Measurements from ENCODE around the gene PIK3AP1.

DNA sequence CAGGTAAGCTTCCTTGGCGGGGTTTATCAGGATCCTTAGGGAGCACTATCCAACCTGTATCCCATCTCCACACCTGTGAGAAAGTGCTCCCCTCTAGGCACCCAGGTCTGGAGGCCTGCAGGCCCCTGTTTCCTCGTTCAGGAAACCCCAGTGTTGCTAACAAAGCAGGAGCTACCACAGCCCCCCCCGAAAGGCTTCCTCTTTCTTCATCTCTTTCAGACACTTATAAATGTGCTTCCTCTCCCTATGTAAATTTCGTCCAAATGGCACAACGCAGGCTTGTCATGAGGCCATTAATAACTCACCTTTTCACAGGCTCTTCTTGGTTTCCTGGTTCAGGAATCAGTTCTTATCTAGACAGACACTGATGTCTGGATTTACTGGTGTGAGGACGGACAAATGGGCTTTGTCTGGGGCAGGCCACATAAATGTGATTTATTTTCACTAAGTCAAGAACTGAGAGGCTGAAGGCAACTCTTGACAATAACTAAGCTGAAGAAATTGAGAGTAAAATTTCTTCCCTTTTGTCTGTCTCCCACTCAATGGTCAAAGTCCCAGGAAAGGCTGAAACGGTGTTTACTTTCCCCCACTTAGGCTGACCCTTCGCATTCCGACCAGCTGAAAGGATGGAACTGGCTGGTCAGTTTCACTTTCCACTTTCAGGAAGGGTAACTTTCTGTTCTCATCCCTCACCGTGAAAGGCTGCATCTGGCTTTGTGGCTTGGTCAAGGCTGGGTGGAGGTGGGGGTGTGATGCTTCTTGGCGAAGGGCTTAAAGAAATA, 46.8 kb downstream of the PIK3AP1 start:
- TF ChIP-seq, protein P1, sequence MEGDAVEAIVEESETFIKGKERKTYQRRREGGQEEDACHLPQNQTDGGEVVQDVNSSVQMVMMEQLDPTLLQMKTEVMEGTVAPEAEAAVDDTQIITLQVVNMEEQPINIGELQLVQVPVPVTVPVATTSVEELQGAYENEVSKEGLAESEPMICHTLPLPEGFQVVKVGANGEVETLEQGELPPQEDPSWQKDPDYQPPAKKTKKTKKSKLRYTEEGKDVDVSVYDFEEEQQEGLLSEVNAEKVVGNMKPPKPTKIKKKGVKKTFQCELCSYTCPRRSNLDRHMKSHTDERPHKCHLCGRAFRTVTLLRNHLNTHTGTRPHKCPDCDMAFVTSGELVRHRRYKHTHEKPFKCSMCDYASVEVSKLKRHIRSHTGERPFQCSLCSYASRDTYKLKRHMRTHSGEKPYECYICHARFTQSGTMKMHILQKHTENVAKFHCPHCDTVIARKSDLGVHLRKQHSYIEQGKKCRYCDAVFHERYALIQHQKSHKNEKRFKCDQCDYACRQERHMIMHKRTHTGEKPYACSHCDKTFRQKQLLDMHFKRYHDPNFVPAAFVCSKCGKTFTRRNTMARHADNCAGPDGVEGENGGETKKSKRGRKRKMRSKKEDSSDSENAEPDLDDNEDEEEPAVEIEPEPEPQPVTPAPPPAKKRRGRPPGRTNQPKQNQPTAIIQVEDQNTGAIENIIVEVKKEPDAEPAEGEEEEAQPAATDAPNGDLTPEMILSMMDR (CRISPR knock-in tag; IDR thresholded peaks at IDR 0.05) = no peak
- TF ChIP-seq, protein P2, sequence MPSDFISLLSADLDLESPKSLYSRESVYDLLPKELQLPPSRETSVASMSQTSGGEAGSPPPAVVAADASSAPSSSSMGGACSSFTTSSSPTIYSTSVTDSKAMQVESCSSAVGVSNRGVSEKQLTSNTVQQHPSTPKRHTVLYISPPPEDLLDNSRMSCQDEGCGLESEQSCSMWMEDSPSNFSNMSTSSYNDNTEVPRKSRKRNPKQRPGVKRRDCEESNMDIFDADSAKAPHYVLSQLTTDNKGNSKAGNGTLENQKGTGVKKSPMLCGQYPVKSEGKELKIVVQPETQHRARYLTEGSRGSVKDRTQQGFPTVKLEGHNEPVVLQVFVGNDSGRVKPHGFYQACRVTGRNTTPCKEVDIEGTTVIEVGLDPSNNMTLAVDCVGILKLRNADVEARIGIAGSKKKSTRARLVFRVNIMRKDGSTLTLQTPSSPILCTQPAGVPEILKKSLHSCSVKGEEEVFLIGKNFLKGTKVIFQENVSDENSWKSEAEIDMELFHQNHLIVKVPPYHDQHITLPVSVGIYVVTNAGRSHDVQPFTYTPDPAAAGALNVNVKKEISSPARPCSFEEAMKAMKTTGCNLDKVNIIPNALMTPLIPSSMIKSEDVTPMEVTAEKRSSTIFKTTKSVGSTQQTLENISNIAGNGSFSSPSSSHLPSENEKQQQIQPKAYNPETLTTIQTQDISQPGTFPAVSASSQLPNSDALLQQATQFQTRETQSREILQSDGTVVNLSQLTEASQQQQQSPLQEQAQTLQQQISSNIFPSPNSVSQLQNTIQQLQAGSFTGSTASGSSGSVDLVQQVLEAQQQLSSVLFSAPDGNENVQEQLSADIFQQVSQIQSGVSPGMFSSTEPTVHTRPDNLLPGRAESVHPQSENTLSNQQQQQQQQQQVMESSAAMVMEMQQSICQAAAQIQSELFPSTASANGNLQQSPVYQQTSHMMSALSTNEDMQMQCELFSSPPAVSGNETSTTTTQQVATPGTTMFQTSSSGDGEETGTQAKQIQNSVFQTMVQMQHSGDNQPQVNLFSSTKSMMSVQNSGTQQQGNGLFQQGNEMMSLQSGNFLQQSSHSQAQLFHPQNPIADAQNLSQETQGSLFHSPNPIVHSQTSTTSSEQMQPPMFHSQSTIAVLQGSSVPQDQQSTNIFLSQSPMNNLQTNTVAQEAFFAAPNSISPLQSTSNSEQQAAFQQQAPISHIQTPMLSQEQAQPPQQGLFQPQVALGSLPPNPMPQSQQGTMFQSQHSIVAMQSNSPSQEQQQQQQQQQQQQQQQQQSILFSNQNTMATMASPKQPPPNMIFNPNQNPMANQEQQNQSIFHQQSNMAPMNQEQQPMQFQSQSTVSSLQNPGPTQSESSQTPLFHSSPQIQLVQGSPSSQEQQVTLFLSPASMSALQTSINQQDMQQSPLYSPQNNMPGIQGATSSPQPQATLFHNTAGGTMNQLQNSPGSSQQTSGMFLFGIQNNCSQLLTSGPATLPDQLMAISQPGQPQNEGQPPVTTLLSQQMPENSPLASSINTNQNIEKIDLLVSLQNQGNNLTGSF (CRISPR knock-in tag; IDR thresholded peaks at IDR 0.05) = no peak
- TF ChIP-seq GABPA (IDR thresholded peaks at IDR 0.05; ENCODE audit: low read depth, low read length) (no peak), GABPA (CRISPR knock-in tag; IDR thresholded peaks at IDR 0.05; ENCODE audit: low read depth) (0 out of 2 replicates have a peak, but pooled peaks have one; percentile 9), POLR2AphosphoS2 (IDR thresholded peaks at IDR 0.05; ENCODE audit: low read depth, low read length) (no peak), SP4 (CRISPR knock-in tag; IDR thresholded peaks at IDR 0.05) (no peak), ZNF7 (CRISPR knock-in tag; IDR thresholded peaks at IDR 0.05) (no peak), POLR2A (IDR thresholded peaks at IDR 0.05; ENCODE audit: insufficient read depth in 1 of 2, low read depth in 2 of 2, low read length in 2 of 2) (0 out of 4 replicates have a peak, but pooled peaks of 1 of the 2 experiments have one; percentile 15), ZFX (CRISPR knock-in tag; IDR thresholded peaks at IDR 0.05; ENCODE audit: low read depth) (0 out of 2 replicates have a peak, but pooled peaks have one; percentile 14), NONO (IDR thresholded peaks at IDR 0.05) (no peak), NONO (CRISPR knock-in tag; conservative IDR thresholded peaks at IDR 0.05) (no peak), TCF12 (IDR thresholded peaks at IDR 0.05) (no peak), TCF12 (CRISPR knock-in tag; IDR thresholded peaks at IDR 0.05) (no peak), SRF (IDR thresholded peaks at IDR 0.05; ENCODE audit: low read depth, low read length) (no peak)
- TF ChIP-seq, protein P3, sequence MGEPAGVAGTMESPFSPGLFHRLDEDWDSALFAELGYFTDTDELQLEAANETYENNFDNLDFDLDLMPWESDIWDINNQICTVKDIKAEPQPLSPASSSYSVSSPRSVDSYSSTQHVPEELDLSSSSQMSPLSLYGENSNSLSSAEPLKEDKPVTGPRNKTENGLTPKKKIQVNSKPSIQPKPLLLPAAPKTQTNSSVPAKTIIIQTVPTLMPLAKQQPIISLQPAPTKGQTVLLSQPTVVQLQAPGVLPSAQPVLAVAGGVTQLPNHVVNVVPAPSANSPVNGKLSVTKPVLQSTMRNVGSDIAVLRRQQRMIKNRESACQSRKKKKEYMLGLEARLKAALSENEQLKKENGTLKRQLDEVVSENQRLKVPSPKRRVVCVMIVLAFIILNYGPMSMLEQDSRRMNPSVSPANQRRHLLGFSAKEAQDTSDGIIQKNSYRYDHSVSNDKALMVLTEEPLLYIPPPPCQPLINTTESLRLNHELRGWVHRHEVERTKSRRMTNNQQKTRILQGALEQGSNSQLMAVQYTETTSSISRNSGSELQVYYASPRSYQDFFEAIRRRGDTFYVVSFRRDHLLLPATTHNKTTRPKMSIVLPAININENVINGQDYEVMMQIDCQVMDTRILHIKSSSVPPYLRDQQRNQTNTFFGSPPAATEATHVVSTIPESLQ (CRISPR knock-in tag; conservative IDR thresholded peaks at IDR 0.05) = no peak
- TF ChIP-seq, protein P4, sequence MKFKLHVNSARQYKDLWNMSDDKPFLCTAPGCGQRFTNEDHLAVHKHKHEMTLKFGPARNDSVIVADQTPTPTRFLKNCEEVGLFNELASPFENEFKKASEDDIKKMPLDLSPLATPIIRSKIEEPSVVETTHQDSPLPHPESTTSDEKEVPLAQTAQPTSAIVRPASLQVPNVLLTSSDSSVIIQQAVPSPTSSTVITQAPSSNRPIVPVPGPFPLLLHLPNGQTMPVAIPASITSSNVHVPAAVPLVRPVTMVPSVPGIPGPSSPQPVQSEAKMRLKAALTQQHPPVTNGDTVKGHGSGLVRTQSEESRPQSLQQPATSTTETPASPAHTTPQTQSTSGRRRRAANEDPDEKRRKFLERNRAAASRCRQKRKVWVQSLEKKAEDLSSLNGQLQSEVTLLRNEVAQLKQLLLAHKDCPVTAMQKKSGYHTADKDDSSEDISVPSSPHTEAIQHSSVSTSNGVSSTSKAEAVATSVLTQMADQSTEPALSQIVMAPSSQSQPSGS (CRISPR knock-in tag; IDR thresholded peaks at IDR 0.05) = peak; percentile 59; the same call in 1 of the 2 replicates
- TF ChIP-seq, protein P5, sequence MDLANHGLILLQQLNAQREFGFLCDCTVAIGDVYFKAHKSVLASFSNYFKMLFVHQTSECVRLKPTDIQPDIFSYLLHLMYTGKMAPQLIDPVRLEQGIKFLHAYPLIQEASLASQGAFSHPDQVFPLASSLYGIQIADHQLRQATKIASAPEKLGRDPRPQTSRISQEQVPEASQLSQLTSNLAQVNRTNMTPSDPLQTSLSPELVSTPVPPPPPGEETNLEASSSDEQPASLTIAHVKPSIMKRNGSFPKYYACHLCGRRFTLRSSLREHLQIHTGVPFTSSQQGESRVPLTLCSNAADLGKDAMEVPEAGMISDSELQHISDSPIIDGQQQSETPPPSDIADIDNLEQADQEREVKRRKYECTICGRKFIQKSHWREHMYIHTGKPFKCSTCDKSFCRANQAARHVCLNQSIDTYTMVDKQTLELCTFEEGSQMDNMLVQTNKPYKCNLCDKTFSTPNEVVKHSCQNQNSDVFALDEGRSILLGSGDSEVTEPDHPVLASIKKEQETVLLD (CRISPR knock-in tag; IDR thresholded peaks at IDR 0.05; ENCODE audit: low read depth) = no peak
